Endothelial cell of umbilical vein (primary cell): Measurements from ENCODE around the gene ADCY5. TPM values are rescaled to one million over a fixed set of nuclear protein-coding genes. Genes with fewer than 3 reads are reported as not detected.

Experiments used
- BruUV-seq: library from RNA; stranded (reverse); fragments of 400-500 nt; replicated peaks from 2 replicates; lab custom pipeline; 2021; lab: Mats Ljungman, UMichigan
- CTCF ChIA-PET: fragments of 300-600, 350-600 bp; sonication (Branson Sonifier 250); formaldehyde crosslinking; loops from one replicate; lab custom pipeline; 2021; ENCODE audit warnings: antibody characterized with exemption, inconsistent platforms; lab: Charles Lee
- POLR2A ChIA-PET: fragments of 300-600, 350-600 bp; sonication (Branson Sonifier 250); formaldehyde crosslinking; loops from one replicate; lab custom pipeline; 2021; ENCODE audit warnings: antibody characterized with exemption, inconsistent platforms; lab: Charles Lee
- DNase-seq: peaks from one replicate; pipeline ENCODE4 v3.0.0-alpha.2; 2011; ENCODE audit warnings: low read depth, low spot score
- FAIRE-seq: peaks from 2 replicates; lab custom pipeline; 2011; peaks lifted over from hg19 to GRCh38; lab: Jason Lieb, UNC
- H2AFZ ChIP-seq: 2 replicates; pipeline ENCODE4 v1.6.0; 2012; ENCODE audit warnings: low read depth, low read length, control low read depth, inconsistent platforms
- H3K27ac ChIP-seq: 2 replicates; pipeline ENCODE4 v1.5.1; 2011; ENCODE audit warnings: low read depth, mild to moderate bottlenecking, control low read depth, low read length, moderate library complexity; ENCODE audit not compliant: insufficient read depth
- H3K27me3 ChIP-seq, 2 experiments: 2 replicates each; pipeline versions ENCODE4 v1.6.0 to v1.6.1; 2011; ENCODE audit warnings: low read length in 2 of 2, mixed read lengths in 1 of 2; ENCODE audit not compliant: control insufficient read depth in 2 of 2, insufficient read depth in 2 of 2
- H3K36me3 ChIP-seq, 2 experiments: 2 replicates in 1 of 2; 3 replicates in 1 of 2; pipeline ENCODE4 v1.5.1; 2011; ENCODE audit warnings: low read length in 2 of 2, mild to moderate bottlenecking in 1 of 2, moderate library complexity in 1 of 2; ENCODE audit not compliant: control insufficient read depth in 2 of 2, insufficient read depth in 2 of 2; ENCODE audit errors: extremely low read depth in 1 of 2
- H3K4me1 ChIP-seq: 3 replicates; pipeline ENCODE4 v1.5.1; 2011; ENCODE audit warnings: mild to moderate bottlenecking, low read length; ENCODE audit not compliant: control insufficient read depth, insufficient read depth; ENCODE audit errors: extremely low read depth
- H3K4me2 ChIP-seq: 2 replicates; pipeline ENCODE4 v1.6.1; 2011; ENCODE audit warnings: low read length, control low read depth, mixed read lengths; ENCODE audit not compliant: insufficient read depth
- H3K4me3 ChIP-seq, 3 experiments: fragments of 200-600 bp in 1 of 3; sonication (generic), shearing (Covaris generic) in 1 of 3; replicated peaks in 1 of 3; 2 replicates each; pipeline ENCODE4 v1.5.1; 2011 to 2016; ENCODE audit warnings: control low read depth in 3 of 3, low read length in 3 of 3, mild to moderate bottlenecking in 2 of 3, inconsistent platforms in 1 of 3, low read depth in 1 of 3, moderate library complexity in 1 of 3; ENCODE audit not compliant: insufficient read depth in 1 of 3
- H3K79me2 ChIP-seq: 2 replicates; pipeline ENCODE4 v1.6.0; 2012; ENCODE audit warnings: low read length, inconsistent platforms; ENCODE audit not compliant: control insufficient read depth, insufficient read depth
- H3K9ac ChIP-seq: replicated peaks from 2 replicates; pipeline ENCODE3; 2011; ENCODE audit warnings: low read length, control low read depth; ENCODE audit not compliant: insufficient read depth; ENCODE audit errors: extremely low read depth
- H3K9me1 ChIP-seq: replicated peaks from 3 replicates; pipeline ENCODE4 v1.6.0; 2011; ENCODE audit warnings: mild to moderate bottlenecking, low read length; ENCODE audit not compliant: control insufficient read depth, insufficient read depth; ENCODE audit errors: extremely low read depth
- H3K9me3 ChIP-seq: replicated peaks from 2 replicates; pipeline ENCODE4 v1.5.1; 2012; ENCODE audit warnings: low read length, inconsistent platforms; ENCODE audit not compliant: control insufficient read depth, insufficient read depth
- H4K20me1 ChIP-seq: replicated peaks from 2 replicates; pipeline ENCODE3; 2011; ENCODE audit warnings: mild to moderate bottlenecking, low read length; ENCODE audit not compliant: control insufficient read depth, insufficient read depth; ENCODE audit errors: extremely low read depth
- CTCF ChIP-seq, 2 donors: IDR thresholded peaks; 1 replicate in 1 of 2; 2 replicates in 1 of 2; pipeline ENCODE4 v1.5.1; 2011; ENCODE audit warnings: low read length in 2 of 2, mild to moderate bottlenecking in 2 of 2, moderate library complexity in 2 of 2, control low read depth in 1 of 2, inconsistent platforms in 1 of 2, low read depth in 1 of 2; ENCODE audit not compliant: insufficient read depth in 1 of 2; ENCODE audit errors: extremely low read depth in 1 of 2
- EZH2 ChIP-seq: IDR thresholded peaks from 2 replicates; pipeline ENCODE4 v1.6.1; 2012; ENCODE audit warnings: borderline replicate concordance, low read depth, mild to moderate bottlenecking, moderate library complexity, low read length, inconsistent platforms; ENCODE audit not compliant: severe bottlenecking
- FOS ChIP-seq: IDR thresholded peaks from 2 replicates; pipeline ENCODE4 v1.6.1; 2011; ENCODE audit warnings: mild to moderate bottlenecking, low read length, moderate library complexity, borderline replicate concordance; ENCODE audit not compliant: insufficient read depth
- GATA2 ChIP-seq: IDR thresholded peaks from 2 replicates; pipeline ENCODE4 v1.7.0; 2011; ENCODE audit warnings: low read depth, mild to moderate bottlenecking, moderate library complexity, mixed read lengths, low read length; ENCODE audit not compliant: insufficient read length, insufficient read depth
- JUN ChIP-seq: IDR thresholded peaks from 2 replicates; pipeline ENCODE4 v1.6.1; 2011; ENCODE audit warnings: borderline replicate concordance, low read depth; ENCODE audit not compliant: insufficient read length, insufficient read depth
- MAX ChIP-seq: IDR thresholded peaks from 2 replicates; pipeline ENCODE4 v1.6.1; 2011; ENCODE audit not compliant: insufficient read depth, insufficient read length
- MYC ChIP-seq: IDR thresholded peaks from one replicate; pipeline ENCODE4 v1.6.1; 2011; ENCODE audit warnings: mild to moderate bottlenecking, low read depth, low read length
- POLR2A ChIP-seq: IDR thresholded peaks from 2 replicates; pipeline ENCODE4 v1.6.1; 2012; ENCODE audit warnings: low read depth, mild to moderate bottlenecking, control low read depth, low read length
- POLR2AphosphoS5 ChIP-seq: IDR thresholded peaks from 2 replicates; pipeline ENCODE4 v1.6.1; 2012; ENCODE audit warnings: low read depth, mild to moderate bottlenecking, control low read depth, low read length, moderate library complexity; ENCODE audit not compliant: insufficient read depth
- dilution Hi-C: fragments of 300-500 bp; cut with MboI; formaldehyde crosslinking; loops from one replicate; pipeline ENCODE4 v1.15.0; 2019; ENCODE audit warnings: low sequenced_read_pairs; ENCODE audit not compliant: extremely low pct_ligation_motif_present
- intact Hi-C: fragments of 100-400 bp; cut with micrococcal nuclease; formaldehyde crosslinking; loops from one replicate; pipeline ENCODE4 v1.10.0; 2022
- polyA plus RNA-seq, 4 experiments: library from polyadenylated mRNA; depleted of rRNA in 3 of 4; stranded (reverse) in 3 of 4; unstranded in 1 of 4; fragments of >200 nt; gene quantifications; 2 replicates each; pipeline versions ENCODE4 v1.2.1 to v1.2.3, GENCODE V29; 2011 to 2012; ENCODE audit warnings: missing spikeins in 1 of 4
- total RNA-seq: library from RNA; stranded (reverse); gene quantifications from 2 replicates; pipeline ENCODE4 v1.2.3, GENCODE V29; 2021

The ADCY5 gene
- total and polyA plus RNA-seq, 2 donors (not counting 3 experiments of a cell fraction or from before 2014, with no cell fraction given) = 0.01 TPM; not detected in 1

DNA sequence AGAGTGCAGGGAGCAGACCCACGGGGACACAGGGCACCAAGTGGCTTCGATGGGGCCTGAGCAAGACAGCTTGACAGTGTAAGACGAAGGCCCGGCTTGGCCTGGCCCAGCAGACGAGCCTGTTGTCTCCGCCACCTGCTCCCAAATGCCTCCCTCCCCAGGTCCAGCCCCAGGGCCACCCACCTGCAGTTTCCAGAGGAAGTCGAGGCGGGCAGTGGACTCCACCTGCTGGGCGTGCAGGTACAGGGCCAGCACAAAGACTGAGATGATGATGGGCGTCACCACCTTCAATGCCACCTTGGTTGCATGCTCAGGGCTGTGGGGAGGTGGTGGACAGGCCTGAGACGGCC is 153.0 kb downstream of the ADCY5 start:
- Histone ChIP-seq H4K20me1 (no peaks in the 10 kb centered on the region), H3K79me2 (no peaks in the 10 kb centered on the region), H3K36me3 (no peaks in the 10 kb centered on the region), H3K27ac (no peak overlapping the region), H3K27me3 (no peaks in the 10 kb centered on the region), H3K9ac (no peak overlapping the region), H3K4me3 (no peak overlapping the region), H3K9me3 (no peaks in the 10 kb centered on the region), H3K9me1 (no peaks in the 10 kb centered on the region), H3K4me1 (no peaks in the 10 kb centered on the region), H3K4me2 (no peak overlapping the region), H2AFZ (no peak overlapping the region)
- ChIA-PET POLR2A (no interaction called here), CTCF (no interaction called here)
- dilution Hi-C loops (no loop called here), intact Hi-C loops (no loop called here)
- FAIRE-seq (no peak), DNase-seq (no peak)
- no TSS peak for BruUV-seq
- no peak for TF ChIP-seq GATA2
- no peak for TF ChIP-seq POLR2AphosphoS5
- TF ChIP-seq MYC = no peak
- TF ChIP-seq EZH2 = no peak
- TF ChIP-seq JUN = no peak
- no peak for TF ChIP-seq CTCF (IDR thresholded peaks at IDR 0.05; ENCODE audit: extremely low read depth in 1 of 2, insufficient read depth in 1 of 2, low read depth in 1 of 2, low read length in 2 of 2)
- no peak for TF ChIP-seq MAX
- TF ChIP-seq FOS = no peak
- no peak for TF ChIP-seq POLR2A
